Prostate gland (tissue), 2 donors: Measurements from ENCODE around the gene FAF1.
"Not testable (repeated sequence)": the region's sequence is repeated elsewhere in the genome, so short reads cannot be mapped to it uniquely, and the experiment has no call there.

Experiments
- POLR2A ChIP-seq: fragments of 450-650 bp; IDR thresholded peaks from one replicate; pipeline ENCODE4 v1.6.1; 2016; ENCODE audit warnings: antibody characterized with exemption, mild to moderate bottlenecking
- POLR2AphosphoS5 ChIP-seq: sonication (generic); formaldehyde crosslinking; IDR thresholded peaks from one replicate; pipeline ENCODE4 v1.6.1; 2017; ENCODE audit warnings: antibody characterized with exemption
- TF ChIP-seq, protein P1 (sequence below), 4 experiments: fragments of 200-600 bp in 2 of 4; fragments of 450-650 bp in 2 of 4; sonication (generic) in 2 of 4; IDR thresholded peaks; 1 replicate in 3 of 4; 2 replicates in 1 of 4; pipeline ENCODE4 v1.5.1; 2016 to 2019; ENCODE audit warnings: antibody characterized with exemption in 4 of 4, mild to moderate bottlenecking in 2 of 4, moderate library complexity in 2 of 4

DNA sequence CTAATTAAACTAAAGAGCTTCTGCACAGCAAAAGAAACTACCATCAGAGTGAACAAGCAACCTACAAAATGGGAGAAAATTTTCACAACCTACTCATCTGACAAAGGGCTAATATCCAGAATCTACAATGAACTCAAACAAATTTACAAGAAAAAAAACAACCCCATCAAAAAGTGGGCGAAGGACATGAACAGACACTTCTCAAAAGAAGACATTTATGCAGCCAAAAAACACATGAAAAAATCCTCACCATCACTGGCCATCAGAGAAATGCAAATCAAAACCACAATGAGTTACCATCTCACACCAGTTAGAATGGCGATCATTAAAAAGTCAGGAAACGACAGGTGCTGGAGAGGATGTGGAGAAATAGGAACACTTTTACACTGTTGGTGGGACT, 95.2 kb downstream of the FAF1 start:
- TF ChIP-seq POLR2A, POLR2AphosphoS5: not testable (repeated sequence)
- TF ChIP-seq, protein P1, sequence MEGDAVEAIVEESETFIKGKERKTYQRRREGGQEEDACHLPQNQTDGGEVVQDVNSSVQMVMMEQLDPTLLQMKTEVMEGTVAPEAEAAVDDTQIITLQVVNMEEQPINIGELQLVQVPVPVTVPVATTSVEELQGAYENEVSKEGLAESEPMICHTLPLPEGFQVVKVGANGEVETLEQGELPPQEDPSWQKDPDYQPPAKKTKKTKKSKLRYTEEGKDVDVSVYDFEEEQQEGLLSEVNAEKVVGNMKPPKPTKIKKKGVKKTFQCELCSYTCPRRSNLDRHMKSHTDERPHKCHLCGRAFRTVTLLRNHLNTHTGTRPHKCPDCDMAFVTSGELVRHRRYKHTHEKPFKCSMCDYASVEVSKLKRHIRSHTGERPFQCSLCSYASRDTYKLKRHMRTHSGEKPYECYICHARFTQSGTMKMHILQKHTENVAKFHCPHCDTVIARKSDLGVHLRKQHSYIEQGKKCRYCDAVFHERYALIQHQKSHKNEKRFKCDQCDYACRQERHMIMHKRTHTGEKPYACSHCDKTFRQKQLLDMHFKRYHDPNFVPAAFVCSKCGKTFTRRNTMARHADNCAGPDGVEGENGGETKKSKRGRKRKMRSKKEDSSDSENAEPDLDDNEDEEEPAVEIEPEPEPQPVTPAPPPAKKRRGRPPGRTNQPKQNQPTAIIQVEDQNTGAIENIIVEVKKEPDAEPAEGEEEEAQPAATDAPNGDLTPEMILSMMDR (IDR thresholded peaks at IDR 0.05): not testable (repeated sequence)
